Keratinocyte (primary cell): ENCODE results near the gene SUMO1. TPM values are rescaled to one million over a fixed set of nuclear protein-coding genes. Genes with fewer than 3 reads are reported as not detected.
"Not testable (repeated sequence)": the region's sequence is repeated elsewhere in the genome, so short reads cannot be mapped to it uniquely, and the experiment has no call there.

ENCODE experiments used
- DNase-seq: peaks from one replicate; pipeline ENCODE4 v3.0.0-alpha.2; 2011; ENCODE audit warnings: low read depth, missing footprints, low spot score
- FAIRE-seq: peaks from 2 replicates; lab custom pipeline; 2011; peaks lifted over from hg19 to GRCh38; lab: Jason Lieb, UNC
- H2AFZ ChIP-seq: 2 replicates; pipeline ENCODE4 v1.6.0; 2012; ENCODE audit warnings: low read length, control low read depth, inconsistent platforms; ENCODE audit not compliant: control insufficient read depth
- H3K27ac ChIP-seq: 2 replicates; pipeline ENCODE4 v1.5.1; 2011; ENCODE audit warnings: low read length; ENCODE audit not compliant: control insufficient read depth, insufficient read depth
- H3K27me3 ChIP-seq: 3 replicates; pipeline ENCODE4 v1.6.0; 2011; ENCODE audit warnings: low read length; ENCODE audit not compliant: control insufficient read depth, insufficient read depth; ENCODE audit errors: extremely low read depth
- H3K36me3 ChIP-seq, 2 experiments: 2 replicates in 1 of 2; 3 replicates in 1 of 2; pipeline ENCODE4 v1.5.1; 2011; ENCODE audit warnings: low read length in 2 of 2, mild to moderate bottlenecking in 1 of 2; ENCODE audit not compliant: control insufficient read depth in 2 of 2, insufficient read depth in 2 of 2; ENCODE audit errors: extremely low read depth in 1 of 2
- H3K4me1 ChIP-seq: 3 replicates; pipeline ENCODE4 v1.5.1; 2011; ENCODE audit warnings: low read length; ENCODE audit not compliant: control insufficient read depth, insufficient read depth; ENCODE audit errors: extremely low read depth
- H3K4me2 ChIP-seq: 3 replicates; pipeline ENCODE4 v1.6.0; 2011; ENCODE audit warnings: low read depth, low read length; ENCODE audit not compliant: control insufficient read depth, insufficient read depth; ENCODE audit errors: extremely low read depth
- H3K4me3 ChIP-seq, 3 experiments: fragments of 200-600 bp in 1 of 3; sonication (generic) in 1 of 3; 2 replicates in 2 of 3; 3 replicates in 1 of 3; pipeline ENCODE4 v1.5.1; 2011 to 2016; ENCODE audit warnings: low read length in 3 of 3, mild to moderate bottlenecking in 3 of 3, control low read depth in 2 of 3, inconsistent platforms in 1 of 3, low read depth in 1 of 3, mixed read lengths in 1 of 3, mixed run types in 1 of 3, moderate library complexity in 1 of 3; ENCODE audit not compliant: control insufficient read depth in 2 of 3, insufficient read depth in 2 of 3; ENCODE audit errors: extremely low read depth in 1 of 3
- H3K79me2 ChIP-seq: 2 replicates; pipeline ENCODE4 v1.6.0; 2012; ENCODE audit warnings: low read length; ENCODE audit not compliant: control insufficient read depth, insufficient read depth
- H3K9ac ChIP-seq: 3 replicates; pipeline ENCODE4 v1.6.0; 2011; ENCODE audit warnings: low read length; ENCODE audit not compliant: control insufficient read depth, insufficient read depth; ENCODE audit errors: extremely low read depth
- H3K9me1 ChIP-seq: 3 replicates; pipeline ENCODE4 v1.6.0; 2011; ENCODE audit warnings: low read length; ENCODE audit not compliant: control insufficient read depth, insufficient read depth; ENCODE audit errors: extremely low read depth
- H3K9me3 ChIP-seq: 2 replicates; pipeline ENCODE4 v1.5.1; 2012; ENCODE audit warnings: low read depth, low read length; ENCODE audit not compliant: control insufficient read depth
- H4K20me1 ChIP-seq: 3 replicates; pipeline ENCODE4 v1.6.0; 2011; ENCODE audit warnings: low read length; ENCODE audit not compliant: control insufficient read depth, insufficient read depth; ENCODE audit errors: extremely low read depth
- CTCF ChIP-seq, 3 experiments: IDR thresholded peaks in 1 of 3; conservative IDR thresholded peaks in 1 of 3; optimal IDR thresholded peaks in 1 of 3; 2 replicates in 2 of 3; 3 replicates in 1 of 3; pipeline versions ENCODE3 to v1.5.1; 2011; ENCODE audit warnings: low read length in 3 of 3, mild to moderate bottlenecking in 3 of 3, moderate library complexity in 2 of 3, control low read depth in 1 of 3, inconsistent platforms in 1 of 3; ENCODE audit not compliant: insufficient read depth in 2 of 3; ENCODE audit errors: extremely low read depth in 1 of 3
- EZH2 ChIP-seq: IDR thresholded peaks from one replicate; pipeline ENCODE4 v1.6.1; 2012; ENCODE audit warnings: inconsistent platforms, mild to moderate bottlenecking, low read length, moderate library complexity
- dilution Hi-C: fragments of 300-500 bp; cut with MboI; formaldehyde crosslinking; loops from one replicate; pipeline ENCODE4 v1.7.0; 2020; ENCODE audit warnings: low sequenced_read_pairs; ENCODE audit not compliant: extremely low pct_ligation_motif_present
- polyA plus RNA-seq, 5 experiments: library from polyadenylated mRNA; depleted of rRNA in 3 of 5; stranded (reverse) in 3 of 5; stranded (forward) in 1 of 5; unstranded in 1 of 5; fragments of >200 nt; gene quantifications; 1 replicate in 1 of 5; 2 replicates in 3 of 5; 3 replicates in 1 of 5; pipeline versions ENCODE4 v1.2.1 to v1.2.3, GENCODE V29; 2011 to 2012; ENCODE audit warnings: missing spikeins in 2 of 5, low read depth in 1 of 5, low replicate concordance in 1 of 5

SUMO1 gene
- polyA plus RNA-seq, 1 donor (not counting 4 experiments of a cell fraction or from before 2014, with no cell fraction given): 179 TPM

- H3K4me3 ChIP-seq: no peak overlapping the region
- peak overlapping the region; percentile 60 for H3K9ac ChIP-seq
- H3K9me1 ChIP-seq: no peaks in the 10 kb centered on the region
- FAIRE-seq (peak; percentile 61), DNase-seq (no peak)
- H3K27ac ChIP-seq: peak overlapping the region; percentile 77
- H3K4me1 ChIP-seq: peaks cover 31% of the 10 kb centered on the region
- no peaks in the 10 kb centered on the region for H3K27me3 ChIP-seq
- peak overlapping the region; percentile 9 for H3K4me2 ChIP-seq
- H3K36me3 ChIP-seq: peaks cover 21 to 51% of the 10 kb centered on the region in 2 experiments
- TF ChIP-seq EZH2 (no peak), CTCF (optimal IDR thresholded peaks at IDR 0.05 in 1 of 3, IDR thresholded peaks at IDR 0.05 in 1 of 3, conservative IDR thresholded peaks at IDR 0.05 in 1 of 3; ENCODE audit: extremely low read depth in 1 of 3, insufficient read depth in 2 of 3, low read length in 3 of 3) (peak in 2 of 3 experiments; percentile 37 to 49)
- dilution Hi-C loops: no loop called here
- H3K9me3 ChIP-seq: no peaks in the 10 kb centered on the region
- H4K20me1 ChIP-seq: peaks cover 40% of the 10 kb centered on the region
- H2AFZ ChIP-seq: no peak overlapping the region
- peaks cover 82% of the 10 kb centered on the region for H3K79me2 ChIP-seq
Observed at GRCh38 chr2:202278944-202279343, 40.5 kb upstream of the SUMO1 start.

- Histone ChIP-seq H3K9me3 (no peaks in the 10 kb centered on the region), H3K9ac (peak overlapping the region; percentile 61), H2AFZ (no peak overlapping the region), H3K4me3 (no peak overlapping the region), H3K4me2 (peak overlapping the region; percentile 9), H4K20me1 (peaks cover 45% of the 10 kb centered on the region), H3K36me3 (peaks cover 21 to 45% of the 10 kb centered on the region in 2 experiments), H3K27ac (peak overlapping the region; percentile 77), H3K4me1 (peaks cover 31% of the 10 kb centered on the region), H3K9me1 (no peaks in the 10 kb centered on the region), H3K27me3 (no peaks in the 10 kb centered on the region), H3K79me2 (peaks cover 87% of the 10 kb centered on the region)
- FAIRE-seq: peak; percentile 46
- DNase-seq: no peak
- TF ChIP-seq EZH2 (no peak), CTCF (optimal IDR thresholded peaks at IDR 0.05 in 1 of 3, IDR thresholded peaks at IDR 0.05 in 1 of 3, conservative IDR thresholded peaks at IDR 0.05 in 1 of 3; ENCODE audit: extremely low read depth in 1 of 3, insufficient read depth in 2 of 3, low read length in 3 of 3) (no peak)
- dilution Hi-C loops: no loop called here
Observed at GRCh38 chr2:202278036-202278760, 39.8 kb upstream of the SUMO1 start.

GRCh38 chr2:202276078-202276720 lies 37.8 kb upstream of the SUMO1 start:
- H3K9me1 ChIP-seq, dilution Hi-C loops, H3K27me3 ChIP-seq, H3K9me3 ChIP-seq, H3K4me3 ChIP-seq, H2AFZ ChIP-seq: not testable (repeated sequence)
- H3K27ac ChIP-seq: peak overlapping the region; percentile 92
- DNase-seq: peak; percentile 76
- H3K79me2 ChIP-seq: peaks cover 94% of the 10 kb centered on the region
- peak overlapping the region; percentile 63 for H3K9ac ChIP-seq
- H4K20me1 ChIP-seq: peaks cover 63% of the 10 kb centered on the region
- H3K4me1 ChIP-seq: peaks cover 36% of the 10 kb centered on the region
- peaks cover 12 to 34% of the 10 kb centered on the region in 2 experiments for H3K36me3 ChIP-seq
- FAIRE-seq: peak; percentile 55
- peak overlapping the region; percentile 25 for H3K4me2 ChIP-seq
